ENCODE data around the gene MAP3K6. TPM values are rescaled to one million over a fixed set of nuclear protein-coding genes. Genes with fewer than 3 reads are reported as not detected.

MAP3K6 gene
- total and polyA plus RNA-seq, 2 donors (not counting 3 experiments of a cell fraction or from before 2014, with no cell fraction given), result 9.9 to 12.4 TPM

DNA sequence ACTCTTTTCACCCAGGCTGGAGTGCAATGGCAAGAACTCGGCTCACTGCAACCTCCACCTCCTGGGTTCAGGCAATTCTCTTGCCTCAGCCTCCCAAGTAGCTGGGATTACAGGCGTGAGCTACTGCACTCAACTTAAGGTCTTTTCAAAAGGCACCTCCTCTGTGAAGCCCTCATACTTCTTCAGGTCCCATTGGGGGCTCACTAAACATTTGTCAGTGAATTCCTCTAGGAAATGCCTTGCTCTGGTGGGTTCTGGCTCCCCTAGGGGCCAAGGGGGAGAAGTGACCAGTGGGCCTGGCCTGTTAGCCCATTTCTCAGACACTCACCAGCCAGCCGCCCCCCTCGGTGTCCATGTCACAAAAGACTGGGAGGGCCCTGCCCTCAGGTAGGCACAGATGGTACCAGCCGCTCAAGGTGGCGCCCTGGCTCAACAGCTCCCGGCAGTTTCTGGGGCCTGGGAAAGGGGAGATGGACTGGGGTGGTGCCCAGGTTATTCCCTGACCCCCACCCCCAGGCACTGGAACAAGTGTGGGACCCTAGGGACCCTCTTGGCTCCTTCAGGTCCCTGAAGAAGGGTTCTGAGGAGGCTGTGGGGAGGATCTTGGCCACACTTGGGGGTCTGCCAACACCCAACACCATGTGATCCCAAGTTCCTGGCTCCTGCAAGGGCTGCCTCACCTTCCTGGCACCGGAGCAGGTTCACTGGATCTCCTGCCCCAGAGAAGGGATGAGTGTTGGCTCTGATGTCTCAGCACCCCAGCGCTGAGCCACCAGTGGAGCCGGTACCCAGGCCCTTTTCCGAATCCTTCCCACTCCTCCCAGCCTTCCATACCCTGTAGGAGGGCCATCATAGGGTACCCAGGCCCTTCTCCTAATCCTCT is 6.3 kb upstream of the MAP3K6 start:
- Histone ChIP-seq H3K4me3 (replicated peaks in 1 of 3; ENCODE audit: insufficient read depth in 1 of 3, low read depth in 1 of 3, low read length in 3 of 3) (no peak overlapping the region), H3K27ac (ENCODE audit: insufficient read depth, low read depth, low read length) (no peak overlapping the region), H3K9me3 (replicated peaks; ENCODE audit: control insufficient read depth, insufficient read depth, low read length) (no peaks in the 10 kb centered on the region), H3K4me1 (ENCODE audit: control insufficient read depth, extremely low read depth, insufficient read depth, low read length) (no peaks in the 10 kb centered on the region), H3K27me3 (ENCODE audit: control insufficient read depth in 2 of 2, insufficient read depth in 2 of 2, low read length in 2 of 2) (no peaks in the 10 kb centered on the region), H3K79me2 (ENCODE audit: control insufficient read depth, insufficient read depth, low read length) (no peaks in the 10 kb centered on the region), H4K20me1 (replicated peaks; ENCODE audit: control insufficient read depth, extremely low read depth, insufficient read depth, low read length) (no peaks in the 10 kb centered on the region), H3K36me3 (ENCODE audit: control insufficient read depth in 2 of 2, extremely low read depth in 1 of 2, insufficient read depth in 2 of 2, low read length in 2 of 2) (no peaks in the 10 kb centered on the region), H3K4me2 (ENCODE audit: insufficient read depth, low read length) (no peak overlapping the region), H3K9me1 (replicated peaks; ENCODE audit: control insufficient read depth, extremely low read depth, insufficient read depth, low read length) (no peaks in the 10 kb centered on the region), H3K9ac (replicated peaks; ENCODE audit: extremely low read depth, insufficient read depth, low read length) (no peak overlapping the region), H2AFZ (ENCODE audit: low read depth, low read length) (no peak overlapping the region)
- dilution Hi-C loops (cut with MboI; ENCODE audit: extremely low pct_ligation_motif_present, low sequenced_read_pairs) (no loop called here), intact Hi-C loops (cut with micrococcal nuclease) (no loop called here)
- TF ChIP-seq EZH2 (IDR thresholded peaks at IDR 0.05; ENCODE audit: borderline replicate concordance, low read depth, low read length, severe bottlenecking) (no peak), FOS (IDR thresholded peaks at IDR 0.05; ENCODE audit: borderline replicate concordance, insufficient read depth, low read length) (no peak), POLR2AphosphoS5 (IDR thresholded peaks at IDR 0.05; ENCODE audit: insufficient read depth, low read depth, low read length) (no peak), GATA2 (IDR thresholded peaks at IDR 0.05; ENCODE audit: insufficient read depth, insufficient read length, low read depth, low read length) (no peak), POLR2A (IDR thresholded peaks at IDR 0.05; ENCODE audit: low read depth, low read length) (no peak)
- TF ChIP-seq, protein P1, sequence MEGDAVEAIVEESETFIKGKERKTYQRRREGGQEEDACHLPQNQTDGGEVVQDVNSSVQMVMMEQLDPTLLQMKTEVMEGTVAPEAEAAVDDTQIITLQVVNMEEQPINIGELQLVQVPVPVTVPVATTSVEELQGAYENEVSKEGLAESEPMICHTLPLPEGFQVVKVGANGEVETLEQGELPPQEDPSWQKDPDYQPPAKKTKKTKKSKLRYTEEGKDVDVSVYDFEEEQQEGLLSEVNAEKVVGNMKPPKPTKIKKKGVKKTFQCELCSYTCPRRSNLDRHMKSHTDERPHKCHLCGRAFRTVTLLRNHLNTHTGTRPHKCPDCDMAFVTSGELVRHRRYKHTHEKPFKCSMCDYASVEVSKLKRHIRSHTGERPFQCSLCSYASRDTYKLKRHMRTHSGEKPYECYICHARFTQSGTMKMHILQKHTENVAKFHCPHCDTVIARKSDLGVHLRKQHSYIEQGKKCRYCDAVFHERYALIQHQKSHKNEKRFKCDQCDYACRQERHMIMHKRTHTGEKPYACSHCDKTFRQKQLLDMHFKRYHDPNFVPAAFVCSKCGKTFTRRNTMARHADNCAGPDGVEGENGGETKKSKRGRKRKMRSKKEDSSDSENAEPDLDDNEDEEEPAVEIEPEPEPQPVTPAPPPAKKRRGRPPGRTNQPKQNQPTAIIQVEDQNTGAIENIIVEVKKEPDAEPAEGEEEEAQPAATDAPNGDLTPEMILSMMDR (IDR thresholded peaks at IDR 0.05; ENCODE audit: extremely low read depth in 1 of 2, insufficient read depth in 1 of 2, low read depth in 1 of 2, low read length in 2 of 2), result peak; percentile 36 to 46
- TF ChIP-seq, protein P2, sequence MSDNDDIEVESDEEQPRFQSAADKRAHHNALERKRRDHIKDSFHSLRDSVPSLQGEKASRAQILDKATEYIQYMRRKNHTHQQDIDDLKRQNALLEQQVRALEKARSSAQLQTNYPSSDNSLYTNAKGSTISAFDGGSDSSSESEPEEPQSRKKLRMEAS (IDR thresholded peaks at IDR 0.05; ENCODE audit: insufficient read depth, insufficient read length), result no peak
- no TSS peak for BruUV-seq (replicated peaks)
- ChIA-PET POLR2A (interaction anchor here (0.6 kb wide), 1 partner anchor 46 kb away, joined by 8 read pairs; no protein-coding TSS in a partner anchor), CTCF (no interaction called here)
- DNase-seq (ENCODE audit: low read depth, low spot score) (no peak), FAIRE-seq (no peak)

Data from endothelial cell of umbilical vein (primary cell).